GM21526 (cell line): ENCODE measurements around the gene PHRF1.
"Not testable (repeated sequence)": the region's sequence is repeated elsewhere in the genome, so short reads cannot be mapped to it uniquely, and the experiment has no call there.

ENCODE experiments used
- ATAC-seq: cut with Tn5 transposase; IDR thresholded peaks from one replicate; pipeline ENCODE4 v1.9.1; 2021; ENCODE audit warnings: moderate library complexity; ENCODE audit not compliant: unreplicated experiment, low FRiP score

The PHRF1 gene

DNA sequence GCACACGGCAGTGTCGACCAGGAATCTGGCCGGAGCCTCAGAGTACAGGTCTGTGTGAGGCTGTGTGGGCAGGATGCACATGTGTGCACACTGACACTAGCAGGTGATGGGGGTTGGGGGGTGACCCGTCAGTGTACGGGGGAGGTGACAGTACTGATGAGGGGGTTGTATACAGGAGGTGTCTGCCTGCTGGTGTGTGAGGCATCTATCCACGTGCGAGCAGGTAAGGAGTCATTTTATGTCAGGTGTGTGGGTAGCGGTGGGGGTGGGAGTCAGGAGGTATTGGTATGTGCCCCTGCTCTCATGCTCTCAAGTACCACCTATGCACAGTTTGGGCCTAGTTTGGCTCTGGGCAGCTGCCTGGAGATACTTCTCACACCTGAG is 4.5 kb upstream of the PHRF1 start:
- ATAC-seq = no peak

GRCh38 chr11:573146-573759 is 3.0 kb upstream of the PHRF1 start:
- ATAC-seq = no peak

DNA sequence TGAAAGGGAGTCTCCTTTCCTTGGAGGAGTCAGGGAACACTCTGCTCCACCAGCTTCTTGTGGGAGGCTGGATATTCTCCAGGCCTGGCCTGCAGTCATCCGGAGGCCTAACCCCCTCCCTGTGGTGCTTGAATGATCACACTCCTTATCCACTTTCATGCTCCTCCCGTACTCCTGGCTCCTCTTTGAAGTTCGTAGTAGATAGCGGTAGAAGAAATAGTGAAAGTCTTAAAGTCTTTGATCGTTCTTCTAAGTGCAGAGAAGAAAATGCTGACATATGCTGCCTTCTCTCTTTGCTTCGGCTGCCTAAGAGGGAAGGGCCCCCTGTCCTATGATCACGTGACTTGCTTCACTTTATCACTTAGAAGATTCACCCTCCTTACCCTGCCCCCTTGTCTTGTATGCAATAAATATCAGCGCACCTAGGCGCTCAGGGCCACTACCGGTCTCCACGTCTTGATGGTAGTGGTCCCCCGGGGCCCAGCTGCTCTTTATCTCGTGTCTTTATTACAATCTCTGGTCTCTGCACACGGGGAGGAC is 2.2 kb upstream of the PHRF1 start:
- ATAC-seq = not testable (repeated sequence)

DNA sequence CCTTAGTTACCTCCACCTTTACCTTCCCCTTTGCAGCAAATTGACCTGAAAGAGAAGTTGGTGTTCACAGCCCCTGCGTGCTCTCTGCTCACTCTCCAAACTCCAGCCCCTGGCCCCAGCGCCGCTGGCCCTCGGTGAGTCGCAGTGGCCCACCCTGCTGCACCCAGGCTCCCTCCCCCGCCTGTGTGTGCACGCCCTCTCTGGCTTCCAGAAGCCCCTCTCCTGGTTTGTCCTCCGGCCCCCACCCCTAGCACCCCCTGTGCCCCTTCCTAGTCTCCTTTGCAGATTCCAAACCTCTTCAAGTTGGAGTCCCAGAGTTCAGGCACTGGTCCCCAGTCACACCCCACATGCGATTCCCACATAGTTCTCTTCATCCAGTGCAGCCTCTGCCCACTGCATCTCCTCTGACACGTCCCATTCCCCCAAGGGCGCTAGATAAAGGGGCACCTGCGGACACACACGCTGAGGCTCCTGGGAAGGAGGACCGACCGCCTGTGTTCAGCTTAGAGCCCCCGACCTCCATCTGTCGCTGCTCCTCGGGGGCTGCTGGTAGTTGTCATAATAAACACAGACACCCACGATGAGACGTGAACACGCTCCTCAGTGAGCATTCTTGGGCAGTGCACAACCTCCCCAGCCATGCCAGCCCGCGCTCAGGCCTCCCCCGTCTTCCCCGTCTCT is 1.5 kb upstream of the PHRF1 start:
- no peak for ATAC-seq

DNA sequence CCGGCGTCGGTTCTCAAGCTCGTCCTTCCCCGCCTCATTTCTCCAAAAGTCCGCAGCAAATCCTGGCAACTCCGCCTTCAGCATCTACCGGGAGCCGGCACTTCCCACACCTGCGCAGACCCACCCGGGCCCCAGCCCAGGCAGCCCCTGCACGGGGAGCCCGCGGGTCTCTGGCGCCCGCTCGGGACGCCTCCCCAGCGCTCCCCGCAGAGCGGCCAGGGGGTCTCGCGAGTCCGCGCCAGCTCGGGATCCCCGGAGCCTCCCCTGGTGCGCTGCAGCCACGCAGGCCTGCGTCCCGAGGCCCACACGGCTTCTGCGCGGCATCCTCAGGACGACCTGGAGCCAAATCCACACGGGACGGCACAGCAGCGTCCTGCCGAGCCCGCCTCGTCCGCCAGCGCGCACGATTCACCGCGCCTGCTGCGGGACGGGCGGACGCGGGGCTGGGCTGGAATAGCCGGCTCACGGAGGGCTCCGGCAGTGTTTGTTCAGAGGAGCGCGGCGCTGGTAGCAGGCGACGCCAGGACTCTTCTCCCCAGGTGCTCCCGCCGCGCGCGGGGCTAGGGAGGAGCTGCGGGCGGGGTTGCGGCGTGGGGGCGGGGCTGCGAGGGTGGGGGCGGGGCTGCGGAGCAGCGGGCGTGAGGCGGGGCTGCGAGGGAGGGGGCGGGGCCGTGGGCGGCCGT is 816 bp upstream of the PHRF1 start:
- ATAC-seq = peak; percentile 35

- no peak for ATAC-seq
Observed at GRCh38 chr11:576811-577610, 741 bp downstream of the PHRF1 start.

- no peak for ATAC-seq
Observed at GRCh38 chr11:577611-577894, 1.3 kb downstream of the PHRF1 start.

DNA sequence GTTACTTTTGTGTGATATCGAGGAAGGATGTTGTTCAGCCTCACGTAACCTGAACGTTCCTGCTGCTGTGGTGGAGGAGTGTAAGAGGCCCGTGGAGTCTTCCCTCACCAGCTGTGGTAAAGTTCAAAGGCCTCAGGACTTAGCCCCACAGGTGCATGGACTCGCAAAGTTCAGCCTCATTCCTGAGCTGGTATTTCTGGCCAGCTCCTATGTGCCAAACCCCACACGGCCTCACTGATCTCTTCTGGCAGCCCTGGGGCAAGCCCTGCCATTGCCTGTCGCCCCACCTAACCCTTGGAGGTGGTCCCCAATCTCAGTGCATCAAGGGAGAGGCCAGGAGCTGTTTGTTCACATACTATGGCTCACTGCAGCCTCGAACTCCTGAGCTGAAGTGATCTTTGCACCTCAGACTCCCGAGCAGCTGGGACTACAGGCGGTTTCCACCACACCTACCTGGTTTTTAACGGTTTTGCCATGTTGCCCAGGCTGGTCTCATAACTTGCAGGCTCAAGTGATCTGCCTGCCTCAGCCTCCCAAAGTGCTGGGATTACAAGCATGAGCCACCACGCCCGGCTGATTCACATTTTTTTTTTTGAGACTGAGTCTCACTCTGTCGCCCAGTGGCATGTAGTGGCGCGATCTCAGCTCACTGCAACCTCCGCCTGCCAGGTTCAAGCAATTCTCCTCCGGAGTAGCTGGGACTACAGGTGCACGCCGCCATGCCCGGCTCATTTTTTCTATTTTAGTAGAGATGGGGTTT is 2.2 kb downstream of the PHRF1 start:
- no peak for ATAC-seq

- ATAC-seq = no peak
Observed at GRCh38 chr11:579830-580601, 3.7 kb downstream of the PHRF1 start.

DNA sequence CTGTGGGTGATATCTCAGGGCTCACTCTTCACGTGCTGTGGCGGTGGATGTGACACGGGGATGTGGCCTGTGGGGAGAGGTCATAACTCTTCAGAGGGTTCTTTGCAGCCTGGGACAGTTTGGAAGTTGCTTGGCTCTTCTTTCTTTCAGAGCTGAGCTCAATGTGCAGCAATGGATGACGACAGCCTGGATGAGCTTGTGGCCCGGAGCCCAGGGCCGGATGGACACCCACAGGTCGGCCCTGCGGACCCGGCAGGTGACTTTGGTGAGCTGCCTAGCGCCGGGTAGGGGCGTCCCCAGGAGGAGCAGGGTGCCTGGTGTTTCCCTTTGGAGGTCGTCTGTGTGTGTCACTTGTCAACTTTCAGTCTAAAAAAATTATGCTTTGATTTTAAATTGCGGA is 5.1 kb downstream of the PHRF1 start:
- ATAC-seq = no peak

DNA sequence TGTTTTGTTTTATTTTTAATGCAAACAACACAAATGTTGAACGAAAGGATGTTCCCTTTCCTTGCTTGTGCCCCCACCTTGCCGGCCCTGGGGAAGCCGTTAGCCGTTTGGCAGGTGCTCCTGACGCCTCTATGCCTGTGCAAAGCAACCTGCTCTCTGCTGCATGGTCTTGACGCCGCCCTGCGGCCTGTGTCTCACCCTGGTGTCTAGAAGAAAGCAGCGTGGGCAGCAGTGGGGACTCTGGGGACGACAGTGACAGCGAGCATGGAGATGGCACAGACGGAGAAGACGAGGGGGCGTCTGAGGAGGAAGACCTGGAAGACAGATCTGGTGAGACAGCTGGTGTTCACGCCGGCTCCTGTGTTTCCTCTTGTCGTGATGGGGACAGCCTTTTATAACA is 5.5 kb downstream of the PHRF1 start:
- no peak for ATAC-seq

- ATAC-seq = no peak
Observed at GRCh38 chr11:584287-584686, 8.0 kb downstream of the PHRF1 start.

GRCh38 chr11:586376-587316 is 10.4 kb downstream of the PHRF1 start:
- ATAC-seq = no peak

DNA sequence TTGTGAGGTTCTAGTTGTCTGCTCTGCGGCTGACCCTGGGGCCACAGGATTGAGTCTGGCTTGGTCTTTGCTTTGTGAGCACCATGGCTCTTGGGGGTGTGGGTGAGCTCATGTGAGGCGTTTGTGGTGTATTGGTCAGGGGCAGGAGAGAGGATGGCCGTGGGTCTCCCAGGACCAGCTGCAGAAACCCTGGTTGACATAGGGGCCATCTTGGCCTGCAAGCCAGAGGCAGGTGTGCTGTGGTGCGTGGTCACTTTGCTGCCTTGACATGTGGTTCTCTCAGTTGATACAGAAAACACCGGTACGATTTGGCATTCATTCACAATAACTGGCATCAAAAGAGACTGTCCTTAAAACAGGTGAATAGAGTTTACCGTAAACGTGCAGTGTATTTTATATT is 11.3 kb downstream of the PHRF1 start:
- no peak for ATAC-seq

GRCh38 chr11:587978-588380 is 11.7 kb downstream of the PHRF1 start:
- ATAC-seq = no peak

- ATAC-seq = no peak
Observed at GRCh38 chr11:589798-590197, 13.5 kb downstream of the PHRF1 start.

DNA sequence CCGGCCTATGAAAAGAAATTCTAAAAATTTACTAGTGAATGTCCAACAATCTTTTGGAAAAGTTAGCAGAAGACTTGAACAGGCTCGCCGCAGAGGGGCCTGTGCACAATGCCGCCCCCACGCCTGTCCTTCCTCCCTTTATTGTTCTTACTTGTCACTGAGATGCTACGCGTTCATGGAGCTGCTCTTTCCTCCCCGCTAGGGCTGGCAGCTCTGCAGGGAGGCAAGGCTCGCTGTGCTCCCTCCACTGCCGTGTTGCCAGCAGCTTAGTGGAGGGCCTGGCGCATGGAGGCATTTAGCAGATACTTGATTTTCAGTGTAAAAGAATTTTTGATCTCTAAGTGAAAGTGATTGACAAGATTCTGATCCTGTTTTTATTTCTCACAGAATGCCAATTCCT is 14.7 kb downstream of the PHRF1 start:
- ATAC-seq = no peak

DNA sequence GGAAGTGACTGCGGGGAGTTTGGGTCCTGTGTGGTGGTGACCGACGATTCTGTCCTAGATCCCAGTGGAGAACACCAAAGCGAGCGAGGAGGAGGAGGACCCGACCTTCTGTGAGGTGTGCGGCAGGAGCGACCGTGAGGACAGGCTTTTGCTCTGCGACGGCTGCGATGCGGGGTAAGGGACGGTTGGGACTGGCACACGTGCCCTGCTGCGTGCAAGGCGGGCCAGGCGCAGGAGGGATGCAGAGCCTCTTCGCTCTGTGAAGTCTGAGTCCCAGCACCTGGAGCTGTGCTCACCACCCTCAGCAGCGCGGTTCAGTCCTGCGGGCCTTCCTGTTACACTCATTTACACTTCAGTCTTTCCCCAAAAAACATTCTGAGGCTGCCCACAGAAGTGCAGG is 16.2 kb downstream of the PHRF1 start:
- ATAC-seq = no peak

GRCh38 chr11:592918-593317 is 16.6 kb downstream of the PHRF1 start:
- no peak for ATAC-seq
